PFSK-1 (cell line): ENCODE results near the gene PDZD2.

Experiments
- FOXP2 ChIP-seq: optimal IDR thresholded peaks from 2 replicates; pipeline ENCODE3; 2011; ENCODE audit warnings: borderline replicate concordance, control low read depth, inconsistent platforms; ENCODE audit not compliant: insufficient read depth; ENCODE audit errors: extremely low read length, extremely low read depth
- POLR2AphosphoS5 ChIP-seq: IDR thresholded peaks from 2 replicates; pipeline ENCODE4 v1.6.1; 2012; ENCODE audit warnings: low read depth, mild to moderate bottlenecking, control low read depth, low read length, moderate library complexity
- REST ChIP-seq, 2 experiments: IDR thresholded peaks; 2 replicates each; pipeline versions ENCODE4 v1.6.1 to v1.8.0; 2011 to 2012; ENCODE audit warnings: low read depth in 2 of 2, low read length in 2 of 2, control low read depth in 1 of 2, inconsistent platforms in 1 of 2, mild to moderate bottlenecking in 1 of 2, moderate library complexity in 1 of 2; ENCODE audit not compliant: insufficient read depth in 1 of 2
- SIN3A ChIP-seq: IDR thresholded peaks from 2 replicates; pipeline ENCODE4 v1.6.1; 2012; ENCODE audit warnings: mild to moderate bottlenecking, low read length, moderate library complexity, borderline replicate concordance; ENCODE audit not compliant: insufficient read depth
- TAF1 ChIP-seq: IDR thresholded peaks from 2 replicates; pipeline ENCODE4 v1.6.1; 2012; ENCODE audit warnings: low read length, control low read depth, borderline replicate concordance; ENCODE audit not compliant: insufficient read depth

The PDZD2 gene

GRCh38 chr5:31999470-31999869 lies 360.5 kb downstream of the PDZD2 start:
- TF ChIP-seq TAF1: no peak
- TF ChIP-seq SIN3A: no peak
- no peak for TF ChIP-seq POLR2AphosphoS5
- TF ChIP-seq FOXP2: no peak
- no peak for TF ChIP-seq REST (IDR thresholded peaks at IDR 0.05; ENCODE audit: insufficient read depth in 1 of 2, low read depth in 2 of 2, low read length in 2 of 2)

GRCh38 chr5:32000731-32001130 lies 361.8 kb downstream of the PDZD2 start:
- TF ChIP-seq SIN3A: no peak
- no peak for TF ChIP-seq FOXP2
- TF ChIP-seq TAF1: no peak
- TF ChIP-seq POLR2AphosphoS5: no peak
- no peak for TF ChIP-seq REST (IDR thresholded peaks at IDR 0.05; ENCODE audit: insufficient read depth in 1 of 2, low read depth in 2 of 2, low read length in 2 of 2)

GRCh38 chr5:32001284-32001683 lies 362.4 kb downstream of the PDZD2 start:
- TF ChIP-seq REST (IDR thresholded peaks at IDR 0.05; ENCODE audit: insufficient read depth in 1 of 2, low read depth in 2 of 2, low read length in 2 of 2): no peak
- TF ChIP-seq SIN3A: no peak
- TF ChIP-seq FOXP2: no peak
- no peak for TF ChIP-seq POLR2AphosphoS5
- TF ChIP-seq TAF1: no peak

GRCh38 chr5:32001707-32002106 lies 362.8 kb downstream of the PDZD2 start:
- TF ChIP-seq SIN3A: no peak
- no peak for TF ChIP-seq REST (IDR thresholded peaks at IDR 0.05; ENCODE audit: insufficient read depth in 1 of 2, low read depth in 2 of 2, low read length in 2 of 2)
- no peak for TF ChIP-seq FOXP2
- no peak for TF ChIP-seq TAF1
- TF ChIP-seq POLR2AphosphoS5: no peak

- no peak for TF ChIP-seq POLR2AphosphoS5
- no peak for TF ChIP-seq SIN3A
- no peak for TF ChIP-seq TAF1
- no peak for TF ChIP-seq REST (IDR thresholded peaks at IDR 0.05; ENCODE audit: insufficient read depth in 1 of 2, low read depth in 2 of 2, low read length in 2 of 2)
- no peak for TF ChIP-seq FOXP2
Observed at GRCh38 chr5:32002755-32003154, 363.8 kb downstream of the PDZD2 start.
